Stomach (tissue), 4 donors: ENCODE results near the gene METTL16.

Experiments
- CTCF ChIP-seq, 7 experiments: fragments of 450-650 bp in 4 of 7; fragments of 200-600 bp in 3 of 7; sonication (generic) in 3 of 7; IDR thresholded peaks; one replicate each; pipeline ENCODE4 v1.5.1; 2016 to 2019; ENCODE audit warnings: antibody characterized with exemption in 7 of 7, control low read depth in 2 of 7, mild to moderate bottlenecking in 1 of 7
- EP300 ChIP-seq: sonication (generic); formaldehyde crosslinking; IDR thresholded peaks from one replicate; pipeline ENCODE4 v1.6.1; 2017; ENCODE audit warnings: antibody characterized with exemption
- POLR2AphosphoS5 ChIP-seq, 3 donors: sonication (generic); formaldehyde crosslinking; IDR thresholded peaks; one replicate each; pipeline ENCODE4 v1.6.1; 2016; ENCODE audit warnings: antibody characterized with exemption in 3 of 3

GRCh38 chr17:2457913-2458312, 53.8 kb downstream of the METTL16 start:
- no peak for TF ChIP-seq CTCF (IDR thresholded peaks at IDR 0.05)
- TF ChIP-seq POLR2AphosphoS5 (IDR thresholded peaks at IDR 0.05) = no peak
- TF ChIP-seq EP300 = no peak
